AG10803 (cell line): ENCODE results near the gene ATP8A2.

ENCODE experiments used
- DNase-seq: peaks from one replicate; pipeline ENCODE4 v3.0.0; 2010; ENCODE audit warnings: low read depth
- H3K4me3 ChIP-seq: 2 replicates; pipeline ENCODE4 v1.5.1; 2011; ENCODE audit warnings: mild to moderate bottlenecking, low read length, control low read depth
- CTCF ChIP-seq: conservative IDR thresholded peaks from 2 replicates; pipeline ENCODE4 v1.5.1; 2011; ENCODE audit warnings: mild to moderate bottlenecking, low read length, control low read depth, inconsistent platforms

Gene ATP8A2

GRCh38 chr13:25684491-25684890, 312.7 kb downstream of the ATP8A2 start:
- DNase-seq = no peak
- no peak overlapping the region for H3K4me3 ChIP-seq
- TF ChIP-seq CTCF = no peak

- no peak overlapping the region for H3K4me3 ChIP-seq
- DNase-seq = no peak
- TF ChIP-seq CTCF = no peak
Measured at GRCh38 chr13:25686831-25687470, 315.2 kb downstream of the ATP8A2 start.

DNA sequence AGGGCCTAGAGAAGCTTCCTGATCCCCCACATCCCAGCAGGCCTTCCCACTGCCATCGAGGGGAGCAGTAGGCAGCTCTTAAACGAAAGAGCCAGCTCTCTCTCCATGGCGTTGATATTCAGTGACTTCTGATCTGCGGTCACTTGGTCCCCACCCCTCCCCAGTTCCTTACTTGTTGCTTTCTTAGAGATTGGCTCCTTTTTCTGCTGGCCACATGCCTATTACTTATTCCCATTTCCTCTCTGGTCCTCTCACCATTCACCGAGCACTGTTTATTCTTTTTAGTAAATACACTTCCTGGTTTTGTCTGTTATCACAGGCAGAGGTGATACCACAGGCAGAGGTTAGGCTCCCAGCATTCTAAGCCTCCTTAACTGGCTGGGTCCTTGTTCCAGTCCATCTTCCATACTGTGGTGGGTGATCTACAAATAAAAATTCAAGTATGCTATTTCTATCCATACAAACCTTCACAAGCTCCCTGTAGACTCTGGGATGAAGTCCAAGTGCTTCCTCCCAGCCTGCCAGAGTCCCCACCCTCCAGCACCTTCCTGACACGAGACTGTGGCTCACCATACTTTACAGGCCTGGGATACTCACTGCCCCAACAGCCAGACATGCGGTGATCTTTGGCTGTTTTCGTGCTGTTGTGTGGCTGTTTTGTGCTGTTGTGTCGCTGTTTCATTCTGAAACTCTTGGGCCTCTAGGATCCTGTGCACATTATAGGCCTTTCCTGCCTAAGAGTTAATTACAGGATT, 315.9 kb downstream of the ATP8A2 start:
- TF ChIP-seq CTCF = no peak
- no peak for DNase-seq
- H3K4me3 ChIP-seq = no peak overlapping the region

- TF ChIP-seq CTCF = no peak
- no peak overlapping the region for H3K4me3 ChIP-seq
- no peak for DNase-seq
Measured at GRCh38 chr13:25688536-25688935, 316.8 kb downstream of the ATP8A2 start.

- no peak for DNase-seq
- no peak overlapping the region for H3K4me3 ChIP-seq
- TF ChIP-seq CTCF = no peak
Measured at GRCh38 chr13:25689539-25689938, 317.8 kb downstream of the ATP8A2 start.

DNA sequence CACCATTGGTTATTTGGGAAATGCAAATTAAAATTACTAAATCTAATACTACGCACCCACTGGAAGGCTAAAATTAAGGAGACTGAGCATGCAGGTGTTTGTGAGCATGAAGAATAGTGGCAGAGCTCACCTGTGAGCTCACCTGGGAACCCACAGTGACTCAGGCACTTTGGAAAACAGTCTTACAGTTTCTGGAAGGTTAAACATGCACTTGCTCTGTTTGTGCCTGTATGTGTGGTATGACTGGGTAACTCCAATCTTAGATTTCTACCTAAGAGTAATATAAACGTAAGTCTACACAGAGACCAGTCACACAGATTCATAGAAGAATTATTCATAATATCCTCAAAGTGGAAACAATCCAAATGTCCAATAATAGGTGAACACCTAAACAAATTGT, 318.8 kb downstream of the ATP8A2 start:
- no peak overlapping the region for H3K4me3 ChIP-seq
- no peak for TF ChIP-seq CTCF
- no peak for DNase-seq

GRCh38 chr13:25691654-25692053, 319.9 kb downstream of the ATP8A2 start:
- DNase-seq = no peak
- no peak overlapping the region for H3K4me3 ChIP-seq
- no peak for TF ChIP-seq CTCF
